Cardiac fibroblast (primary cell): ENCODE data around the gene AARS2.

Experiments
- DNase-seq, 2 donors: peaks; one replicate each; pipeline versions ENCODE4 v3.0.0 to v3.0.0-alpha.2; 2010; ENCODE audit warnings: low read depth in 2 of 2
- H3K4me3 ChIP-seq, 2 donors: replicated peaks in 1 of 2; 1 replicate in 1 of 2; 2 replicates in 1 of 2; pipeline ENCODE4 v1.5.1; 2011; ENCODE audit warnings: low read depth in 2 of 2, low read length in 2 of 2, mild to moderate bottlenecking in 2 of 2, moderate library complexity in 1 of 2
- CTCF ChIP-seq: IDR thresholded peaks from one replicate; pipeline ENCODE4 v1.5.1; 2011; ENCODE audit warnings: low read depth, mild to moderate bottlenecking, low read length, inconsistent platforms

AARS2 gene

GRCh38 chr6:44312901-44313788 is at the start of gene AARS2:
AARS2 (minus strand) TSS chr6:44313347; CDS start chr6:44313323, 24 bp downstream.
- H3K4me3 ChIP-seq = peak within 1 kb of the TSS; percentile 89 to 92
- TF ChIP-seq CTCF = peak; percentile 98
- peak; percentile 88 to 89 for DNase-seq

GRCh38 chr6:44361947-44362346 is 48.8 kb upstream of the AARS2 start:
- no peak overlapping the region for H3K4me3 ChIP-seq
- TF ChIP-seq CTCF = no peak
- DNase-seq = no peak

GRCh38 chr6:44359973-44360372 is 46.8 kb upstream of the AARS2 start:
- H3K4me3 ChIP-seq = no peak overlapping the region
- DNase-seq = no peak
- no peak for TF ChIP-seq CTCF

- TF ChIP-seq CTCF = no peak
- no peak for DNase-seq
- no peak overlapping the region for H3K4me3 ChIP-seq
Observed at GRCh38 chr6:44356487-44356886, 43.3 kb upstream of the AARS2 start.

GRCh38 chr6:44355640-44356039 is 42.5 kb upstream of the AARS2 start:
- no peak for DNase-seq
- TF ChIP-seq CTCF = no peak
- H3K4me3 ChIP-seq = no peak overlapping the region

GRCh38 chr6:44353336-44353735 is 40.2 kb upstream of the AARS2 start:
- H3K4me3 ChIP-seq = no peak overlapping the region
- no peak for TF ChIP-seq CTCF
- no peak for DNase-seq
